Measurements from ENCODE around the gene SNX9.

SNX9 gene

DNA sequence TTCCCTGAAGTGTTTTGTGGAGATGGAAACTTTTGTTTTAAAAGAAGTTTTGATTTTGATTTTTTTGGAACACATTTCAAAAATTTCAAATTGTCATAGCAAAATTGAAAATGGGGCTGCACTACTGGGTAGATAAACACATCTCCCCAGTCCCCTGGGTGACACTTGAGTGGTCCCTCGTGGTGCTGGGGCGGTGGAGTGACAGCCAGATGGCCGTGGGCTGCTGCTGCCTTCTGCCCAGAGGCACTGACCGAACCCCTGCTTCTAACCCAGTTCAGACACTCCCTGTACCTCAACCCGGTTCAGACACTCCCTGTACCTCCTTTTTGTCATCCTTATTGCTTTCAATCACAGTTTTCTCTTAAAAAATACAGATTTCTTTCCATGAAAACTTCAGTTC lies 88.7 kb downstream of the SNX9 start:
- DNase-seq (ENCODE audit: low spot score) = no peak
- in situ Hi-C loops (cut with MboI; ENCODE audit: low pct_unique_long_range_greater_than_20kb, low sequenced_read_pairs, unreplicated experiment) = no loop called here
- TF ChIP-seq, protein P1, sequence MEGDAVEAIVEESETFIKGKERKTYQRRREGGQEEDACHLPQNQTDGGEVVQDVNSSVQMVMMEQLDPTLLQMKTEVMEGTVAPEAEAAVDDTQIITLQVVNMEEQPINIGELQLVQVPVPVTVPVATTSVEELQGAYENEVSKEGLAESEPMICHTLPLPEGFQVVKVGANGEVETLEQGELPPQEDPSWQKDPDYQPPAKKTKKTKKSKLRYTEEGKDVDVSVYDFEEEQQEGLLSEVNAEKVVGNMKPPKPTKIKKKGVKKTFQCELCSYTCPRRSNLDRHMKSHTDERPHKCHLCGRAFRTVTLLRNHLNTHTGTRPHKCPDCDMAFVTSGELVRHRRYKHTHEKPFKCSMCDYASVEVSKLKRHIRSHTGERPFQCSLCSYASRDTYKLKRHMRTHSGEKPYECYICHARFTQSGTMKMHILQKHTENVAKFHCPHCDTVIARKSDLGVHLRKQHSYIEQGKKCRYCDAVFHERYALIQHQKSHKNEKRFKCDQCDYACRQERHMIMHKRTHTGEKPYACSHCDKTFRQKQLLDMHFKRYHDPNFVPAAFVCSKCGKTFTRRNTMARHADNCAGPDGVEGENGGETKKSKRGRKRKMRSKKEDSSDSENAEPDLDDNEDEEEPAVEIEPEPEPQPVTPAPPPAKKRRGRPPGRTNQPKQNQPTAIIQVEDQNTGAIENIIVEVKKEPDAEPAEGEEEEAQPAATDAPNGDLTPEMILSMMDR (IDR thresholded peaks at IDR 0.05; ENCODE audit: extremely low read depth, insufficient read depth, missing control alignments) = no peak

DNA sequence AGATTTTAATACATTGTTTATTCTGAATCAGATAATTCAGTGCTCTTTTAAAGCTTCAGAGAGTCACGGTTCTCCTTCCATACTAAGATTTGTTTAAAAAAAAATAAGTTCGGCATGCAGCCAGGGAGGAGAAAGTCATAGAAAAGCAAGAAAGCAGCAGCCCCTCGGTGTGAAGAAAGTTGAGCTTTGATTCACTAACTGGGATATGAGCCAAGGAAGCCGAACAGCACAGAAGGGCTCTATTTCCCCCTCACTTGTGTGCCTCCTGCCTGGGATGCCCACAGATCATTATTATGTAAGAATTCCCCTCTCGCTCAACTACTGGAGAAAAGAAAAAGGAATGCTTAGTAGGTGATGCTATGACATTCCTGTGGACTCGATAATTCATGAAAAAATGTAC lies 89.3 kb downstream of the SNX9 start:
- TF ChIP-seq, protein P1 (IDR thresholded peaks at IDR 0.05; ENCODE audit: extremely low read depth, insufficient read depth, missing control alignments) = no peak
- DNase-seq (ENCODE audit: low spot score) = no peak
- in situ Hi-C loops (cut with MboI; ENCODE audit: low pct_unique_long_range_greater_than_20kb, low sequenced_read_pairs, unreplicated experiment) = no loop called here

DNA sequence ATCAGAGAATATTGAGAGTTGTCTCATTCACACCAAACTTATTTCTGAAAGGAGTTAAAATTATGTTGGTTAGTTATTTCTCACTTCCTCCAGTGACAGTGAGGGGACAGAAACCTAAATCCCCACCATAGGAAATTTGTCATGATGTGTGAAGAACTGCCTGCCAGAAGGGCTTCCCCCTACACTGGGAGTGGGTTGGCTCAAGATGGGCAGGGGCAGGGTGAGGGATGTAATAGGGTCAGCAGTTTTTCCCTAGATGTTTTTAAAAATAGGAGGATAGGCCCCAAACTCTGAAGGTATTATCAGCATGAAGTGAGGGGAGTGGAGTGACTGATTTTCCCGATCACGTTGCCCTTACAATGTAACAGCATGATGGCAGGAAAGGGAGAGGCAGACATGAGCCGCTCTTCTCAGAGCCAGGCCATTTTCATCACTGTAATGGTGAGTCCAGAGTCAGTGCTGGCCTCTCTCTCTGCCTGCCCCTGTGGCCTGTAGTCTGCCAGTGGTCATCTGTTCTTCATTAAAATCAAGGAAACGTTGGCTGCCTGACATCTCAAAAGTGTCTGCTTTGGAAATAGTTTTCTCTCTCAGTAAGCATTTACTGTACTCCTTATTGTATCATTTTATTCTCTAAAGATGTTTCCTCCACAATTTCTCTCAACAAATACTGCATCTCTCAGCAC lies 98.8 kb downstream of the SNX9 start:
- in situ Hi-C loops (cut with MboI; ENCODE audit: low pct_unique_long_range_greater_than_20kb, low sequenced_read_pairs, unreplicated experiment) = no loop called here
- TF ChIP-seq, protein P1 (IDR thresholded peaks at IDR 0.05; ENCODE audit: extremely low read depth, insufficient read depth, missing control alignments) = no peak
- no peak for DNase-seq (ENCODE audit: low spot score)

DNA sequence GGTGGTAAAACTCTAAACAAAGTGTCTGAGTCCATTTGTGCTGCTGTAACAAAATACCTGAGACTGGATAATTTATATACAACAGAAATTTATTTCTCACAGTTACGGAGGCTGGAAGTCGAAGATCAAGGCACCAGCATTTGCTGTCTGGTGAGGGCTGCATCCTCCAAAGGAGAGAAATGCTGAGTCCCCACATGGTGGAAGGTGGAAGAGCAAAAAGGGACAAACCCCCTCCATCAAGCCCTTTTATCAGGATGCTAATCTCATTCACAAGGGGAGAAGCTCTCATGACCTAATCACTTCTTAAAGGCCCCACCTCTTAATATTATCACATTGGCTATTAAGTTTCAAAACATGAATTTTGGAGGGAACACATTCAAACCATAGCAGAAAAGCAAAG lies 102.7 kb downstream of the SNX9 start:
- TF ChIP-seq, protein P1 (IDR thresholded peaks at IDR 0.05; ENCODE audit: extremely low read depth, insufficient read depth, missing control alignments) = no peak
- DNase-seq (ENCODE audit: low spot score) = no peak
- in situ Hi-C loops (cut with MboI; ENCODE audit: low pct_unique_long_range_greater_than_20kb, low sequenced_read_pairs, unreplicated experiment) = no loop called here

DNA sequence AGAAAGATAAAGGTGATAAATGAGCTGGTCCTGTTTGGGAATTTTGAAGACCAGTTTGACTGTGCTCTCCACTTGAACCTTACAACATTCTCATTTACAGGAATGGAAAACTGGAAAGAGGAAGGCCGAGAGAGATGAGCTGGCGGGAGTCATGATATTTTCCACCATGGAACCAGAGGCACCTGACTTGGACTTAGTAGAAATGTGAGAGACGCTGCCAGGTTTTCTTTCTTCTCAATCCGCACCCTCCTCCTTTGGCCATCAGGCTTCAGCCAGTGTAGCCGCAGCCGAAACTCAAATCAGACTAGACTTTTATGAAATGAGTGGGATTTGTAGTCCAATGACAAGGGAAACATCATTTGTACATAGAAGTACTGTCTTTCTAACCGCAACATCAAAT lies 104.0 kb downstream of the SNX9 start:
- TF ChIP-seq, protein P1 (IDR thresholded peaks at IDR 0.05; ENCODE audit: extremely low read depth, insufficient read depth, missing control alignments) = no peak
- in situ Hi-C loops (cut with MboI; ENCODE audit: low pct_unique_long_range_greater_than_20kb, low sequenced_read_pairs, unreplicated experiment) = no loop called here
- no peak for DNase-seq (ENCODE audit: low spot score)

DNA sequence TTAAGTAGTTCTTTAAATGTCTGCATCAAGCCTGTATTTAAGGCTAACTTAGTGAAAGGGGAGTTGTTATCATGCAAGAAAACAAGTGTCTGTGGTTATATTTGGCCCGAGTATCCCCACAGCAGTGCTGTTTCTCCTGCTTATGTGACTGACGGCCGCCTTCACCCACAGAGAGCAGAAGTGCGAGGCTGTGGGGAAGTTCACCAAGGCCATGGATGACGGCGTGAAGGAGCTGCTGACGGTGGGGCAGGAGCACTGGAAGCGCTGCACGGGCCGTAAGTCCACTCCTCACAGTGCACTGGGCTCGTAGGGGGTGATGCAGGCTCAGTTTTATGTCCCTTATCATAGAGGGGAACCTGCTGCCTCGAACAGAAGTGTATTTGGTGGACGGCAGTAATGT lies 105.4 kb downstream of the SNX9 start:
- in situ Hi-C loops (cut with MboI; ENCODE audit: low pct_unique_long_range_greater_than_20kb, low sequenced_read_pairs, unreplicated experiment) = no loop called here

More for the DNA sequence above, 105.4 kb downstream of the SNX9 start:
- DNase-seq (ENCODE audit: low spot score) = no peak
- TF ChIP-seq, protein P1 (IDR thresholded peaks at IDR 0.05; ENCODE audit: extremely low read depth, insufficient read depth, missing control alignments) = no peak

Data from GM13977 (cell line).